HG03342 (cell line): ENCODE data around the gene PAMR1.
"Not testable (repeated sequence)": the region's sequence is repeated elsewhere in the genome, so short reads cannot be mapped to it uniquely, and the experiment has no call there.

Experiments used
- ATAC-seq: cut with Tn5 transposase; IDR thresholded peaks from one replicate; pipeline ENCODE4 v1.9.1; 2021; ENCODE audit warnings: mild to moderate bottlenecking, moderate library complexity; ENCODE audit not compliant: unreplicated experiment

PAMR1 gene

GRCh38 chr11:35525501-35526175, at the start of gene PAMR1:
Gene PAMR1, minus strand, starts transcription at chr11:35525616. Its CDS starts 31 bp downstream, at chr11:35525585.
- no peak for ATAC-seq

- no peak for ATAC-seq
These were observed 46.3 kb upstream of the PAMR1 start for GRCh38 chr11:35571696-35572095.

- no peak for ATAC-seq
These were observed 42.5 kb upstream of the PAMR1 start for GRCh38 chr11:35567737-35568465.

- no peak for ATAC-seq
These were observed 41.5 kb upstream of the PAMR1 start for GRCh38 chr11:35566885-35567284.

- no peak for ATAC-seq
These were observed 40.8 kb upstream of the PAMR1 start for GRCh38 chr11:35566181-35566580.

- no peak for ATAC-seq
These were observed 38.8 kb upstream of the PAMR1 start for GRCh38 chr11:35564245-35564595.

GRCh38 chr11:35563484-35564244, 38.2 kb upstream of the PAMR1 start:
- ATAC-seq, result no peak

- no peak for ATAC-seq
These were observed 34.5 kb upstream of the PAMR1 start for GRCh38 chr11:35559949-35560348.

- ATAC-seq, result no peak
These were observed 33.1 kb upstream of the PAMR1 start for GRCh38 chr11:35558513-35558912.

- no peak for ATAC-seq
These were observed 30.1 kb upstream of the PAMR1 start for GRCh38 chr11:35555488-35555887.

GRCh38 chr11:35554491-35555437, 29.3 kb upstream of the PAMR1 start:
- no peak for ATAC-seq

GRCh38 chr11:35553831-35554230, 28.4 kb upstream of the PAMR1 start:
- ATAC-seq, result no peak

GRCh38 chr11:35553021-35553420, 27.6 kb upstream of the PAMR1 start:
- ATAC-seq, result no peak

GRCh38 chr11:35552616-35553015, 27.2 kb upstream of the PAMR1 start:
- ATAC-seq, result no peak

GRCh38 chr11:35550374-35551036, 25.1 kb upstream of the PAMR1 start:
- no peak for ATAC-seq

GRCh38 chr11:35549787-35550186, 24.4 kb upstream of the PAMR1 start:
- ATAC-seq, result no peak

- no peak for ATAC-seq
These were observed 23.6 kb upstream of the PAMR1 start for GRCh38 chr11:35548925-35549561.

GRCh38 chr11:35547995-35548394, 22.6 kb upstream of the PAMR1 start:
- not testable (repeated sequence) for ATAC-seq

GRCh38 chr11:35546317-35546716, 20.9 kb upstream of the PAMR1 start:
- ATAC-seq, result no peak
